OCI-LY7 (cell line): ENCODE measurements around the gene BZW2. TPM values are rescaled to one million over a fixed set of nuclear protein-coding genes. Genes with fewer than 3 reads are reported as not detected.

Experiments used
- BruUV-seq: library from RNA; stranded (reverse); fragments of 400-500 nt; replicated peaks from 2 replicates; lab custom pipeline; 2021; lab: Mats Ljungman, UMichigan
- CTCF ChIA-PET: fragments of 300-600 bp; sonication (Branson Sonifier 250); formaldehyde crosslinking; loops from one replicate; lab custom pipeline; 2022; ENCODE audit warnings: antibody characterized with exemption; ENCODE audit not compliant: unreplicated experiment; lab: Charles Lee
- POLR2A ChIA-PET: fragments of 300-600 bp; sonication (Branson Sonifier 250); formaldehyde crosslinking; loops from one replicate; lab custom pipeline; 2022; ENCODE audit warnings: antibody characterized with exemption; lab: Charles Lee
- DNase-seq: peaks from one replicate; pipeline ENCODE4 v3.0.0-alpha.2; 2015; ENCODE audit warnings: low spot score
- H2AFZ ChIP-seq: fragments of 200-600 bp; sonication (generic), shearing (Covaris generic); 2 replicates; pipeline ENCODE4 v1.6.1; 2014; ENCODE audit warnings: mild to moderate bottlenecking, antibody characterized with exemption, low read length, moderate library complexity
- H3K27ac ChIP-seq: fragments of 200-600 bp; sonication (generic); 2 replicates; pipeline ENCODE4 v1.5.1; 2014; ENCODE audit warnings: mixed run types, low read depth, mild to moderate bottlenecking, moderate library complexity, low read length, inconsistent platforms; ENCODE audit not compliant: poor library complexity, severe bottlenecking
- H3K36me3 ChIP-seq: fragments of 200-600 bp; sonication (generic); 2 replicates; pipeline ENCODE4 v1.6.1; 2014; ENCODE audit warnings: mild to moderate bottlenecking, antibody characterized with exemption, low read length, moderate library complexity, mixed read lengths; ENCODE audit not compliant: insufficient read depth
- H3K4me1 ChIP-seq: fragments of 200-600 bp; sonication (generic); 2 replicates; pipeline ENCODE4 v1.5.1; 2014; ENCODE audit warnings: mild to moderate bottlenecking, low read length; ENCODE audit not compliant: insufficient read depth, poor library complexity, severe bottlenecking
- H3K4me2 ChIP-seq: fragments of 200-600 bp; sonication (generic); 2 replicates; pipeline ENCODE4 v1.6.1; 2014; ENCODE audit warnings: mild to moderate bottlenecking, low read length
- H3K4me3 ChIP-seq: fragments of 200-600 bp; sonication (generic); 2 replicates; pipeline ENCODE4 v1.5.1; 2014; ENCODE audit warnings: mild to moderate bottlenecking, low read depth, low read length; ENCODE audit not compliant: poor library complexity, severe bottlenecking
- H3K79me2 ChIP-seq: fragments of 200-600 bp; sonication (generic); 2 replicates; pipeline ENCODE4 v1.6.1; 2016; ENCODE audit warnings: low read depth, mild to moderate bottlenecking, low read length, moderate library complexity, mixed read lengths; ENCODE audit not compliant: insufficient read depth
- H3K9me2 ChIP-seq: fragments of 200-600 bp; sonication (generic); 2 replicates; pipeline ENCODE4 v1.6.1; 2016; ENCODE audit warnings: mild to moderate bottlenecking, low read length, mixed read lengths; ENCODE audit not compliant: insufficient read depth
- H3K9me3 ChIP-seq: fragments of 200-600 bp; sonication (generic); 2 replicates; pipeline ENCODE4 v1.6.1; 2014; ENCODE audit warnings: mild to moderate bottlenecking, mixed run types, low read length, mixed read lengths
- H4K20me1 ChIP-seq: fragments of 200-600 bp; sonication (generic); 2 replicates; pipeline ENCODE4 v1.6.1; 2014; ENCODE audit warnings: mild to moderate bottlenecking, antibody characterized with exemption, low read length, moderate library complexity, mixed read lengths; ENCODE audit not compliant: insufficient read depth
- CTCF ChIP-seq: fragments of 200-600 bp; sonication (generic); conservative IDR thresholded peaks from 2 replicates; pipeline ENCODE4 v1.5.1; 2014; ENCODE audit warnings: mild to moderate bottlenecking, antibody characterized with exemption, low read length, moderate library complexity, mixed read lengths
- EZH2phosphoT487 ChIP-seq: fragments of 200-600 bp; sonication (generic); IDR thresholded peaks from 2 replicates; pipeline ENCODE4 v1.6.1; 2018; ENCODE audit warnings: low read depth, borderline replicate concordance, mild to moderate bottlenecking, mixed run types, antibody characterized with exemption, low read length, moderate library complexity, mixed read lengths
- intact Hi-C: fragments of 100-400 bp; cut with micrococcal nuclease; formaldehyde crosslinking; loops from one replicate; pipeline ENCODE4 v1.10.0; 2022; ENCODE audit not compliant: unreplicated experiment
- total RNA-seq, 2 experiments: library from RNA; depleted of rRNA in 1 of 2; stranded (reverse); fragments of >200 nt in 1 of 2; shearing (Covaris generic) in 1 of 2; gene quantifications; 2 replicates each; pipeline ENCODE4 v1.2.3, GENCODE V29; 2014 to 2022

BZW2 gene
- total RNA-seq, 2 experiments from 2014 or later = 66.8 to 75.2 TPM

GRCh38 chr7:16695621-16696237, 49.7 kb downstream of the BZW2 start:
- H2AFZ ChIP-seq = no peak overlapping the region
- POLR2A ChIA-PET = interaction anchor here (0.5 kb wide), 1 partner anchor 42 kb away, joined by 4 read pairs; no protein-coding TSS in a partner anchor
- peak; percentile 19 for DNase-seq
- intact Hi-C loops = loop anchor here (10.0 kb wide), 1 partner anchor 219 kb away; no protein-coding TSS in a partner anchor
- H3K9me2 ChIP-seq = no peaks in the 10 kb centered on the region
- H3K9me3 ChIP-seq = no peaks in the 10 kb centered on the region
- no peaks in the 10 kb centered on the region for H3K79me2 ChIP-seq
- TF ChIP-seq CTCF (peak; percentile 69), EZH2phosphoT487 (no peak)
- H3K4me2 ChIP-seq = no peak overlapping the region
- no peaks in the 10 kb centered on the region for H3K4me1 ChIP-seq
- no peaks in the 10 kb centered on the region for H4K20me1 ChIP-seq
- no peak overlapping the region for H3K4me3 ChIP-seq
- CTCF ChIA-PET = no interaction called here
- H3K36me3 ChIP-seq = peaks cover 100% of the 10 kb centered on the region
- no peak overlapping the region for H3K27ac ChIP-seq
- no TSS peak for BruUV-seq

GRCh38 chr7:16697507-16698199, 51.7 kb downstream of the BZW2 start:
- intact Hi-C loops = loop anchor here (10.0 kb wide), 1 partner anchor 217 kb away; no protein-coding TSS in a partner anchor
- ChIA-PET POLR2A (no interaction called here), CTCF (no interaction called here)
- no peaks in the 10 kb centered on the region for H3K9me2 ChIP-seq
- H4K20me1 ChIP-seq = no peaks in the 10 kb centered on the region
- no peaks in the 10 kb centered on the region for H3K4me1 ChIP-seq
- H2AFZ ChIP-seq = no peak overlapping the region
- TF ChIP-seq CTCF = no peak
- no peak for TF ChIP-seq EZH2phosphoT487
- peaks cover 100% of the 10 kb centered on the region for H3K36me3 ChIP-seq
- no peaks in the 10 kb centered on the region for H3K9me3 ChIP-seq
- no peak overlapping the region for H3K4me2 ChIP-seq
- no peak overlapping the region for H3K4me3 ChIP-seq
- no peak for DNase-seq
- H3K79me2 ChIP-seq = no peaks in the 10 kb centered on the region
- no peak overlapping the region for H3K27ac ChIP-seq
- BruUV-seq = no TSS peak
